Measurements from ENCODE around the gene PCSK6.

The PCSK6 gene

DNA sequence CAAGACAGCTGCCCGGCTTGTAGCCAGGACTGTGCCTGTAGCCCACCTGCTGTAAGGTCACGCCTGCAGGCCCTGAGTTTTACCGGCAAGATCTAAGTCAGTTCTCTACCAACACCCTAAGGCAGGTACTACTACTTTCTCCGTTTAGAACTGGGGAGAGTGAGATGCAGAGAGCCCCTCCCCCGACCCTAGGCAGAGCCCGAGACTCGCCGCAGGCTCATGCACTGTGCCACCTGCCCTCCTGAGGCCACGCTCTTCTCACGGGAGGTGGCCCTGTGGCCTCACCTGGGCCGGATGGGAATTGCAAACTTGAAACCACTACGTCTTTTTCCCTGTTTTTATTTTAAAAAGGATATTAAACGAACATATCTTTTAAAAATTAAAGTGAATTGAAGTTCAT lies 36.9 kb upstream of the PCSK6 start:
- Histone ChIP-seq H3K27ac (replicated peaks) (peak overlapping the region; percentile 10; the same call in 1 of the 2 replicates), H3K27me3 (ENCODE audit: insufficient read depth, poor library complexity, severe bottlenecking) (no peaks in the 10 kb centered on the region), H3K4me3 (replicated peaks; ENCODE audit: insufficient read depth, low read length) (no peak overlapping the region)
- DNase-seq (ENCODE audit: low read depth in 1 of 2, low spot score in 1 of 2) = no peak
- TF ChIP-seq, protein P1, sequence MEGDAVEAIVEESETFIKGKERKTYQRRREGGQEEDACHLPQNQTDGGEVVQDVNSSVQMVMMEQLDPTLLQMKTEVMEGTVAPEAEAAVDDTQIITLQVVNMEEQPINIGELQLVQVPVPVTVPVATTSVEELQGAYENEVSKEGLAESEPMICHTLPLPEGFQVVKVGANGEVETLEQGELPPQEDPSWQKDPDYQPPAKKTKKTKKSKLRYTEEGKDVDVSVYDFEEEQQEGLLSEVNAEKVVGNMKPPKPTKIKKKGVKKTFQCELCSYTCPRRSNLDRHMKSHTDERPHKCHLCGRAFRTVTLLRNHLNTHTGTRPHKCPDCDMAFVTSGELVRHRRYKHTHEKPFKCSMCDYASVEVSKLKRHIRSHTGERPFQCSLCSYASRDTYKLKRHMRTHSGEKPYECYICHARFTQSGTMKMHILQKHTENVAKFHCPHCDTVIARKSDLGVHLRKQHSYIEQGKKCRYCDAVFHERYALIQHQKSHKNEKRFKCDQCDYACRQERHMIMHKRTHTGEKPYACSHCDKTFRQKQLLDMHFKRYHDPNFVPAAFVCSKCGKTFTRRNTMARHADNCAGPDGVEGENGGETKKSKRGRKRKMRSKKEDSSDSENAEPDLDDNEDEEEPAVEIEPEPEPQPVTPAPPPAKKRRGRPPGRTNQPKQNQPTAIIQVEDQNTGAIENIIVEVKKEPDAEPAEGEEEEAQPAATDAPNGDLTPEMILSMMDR (IDR thresholded peaks at IDR 0.05; ENCODE audit: insufficient read depth, low read length) = no peak
- no peak for TF ChIP-seq GABPA (IDR thresholded peaks at IDR 0.05; ENCODE audit: low read depth)
- no peak for TF ChIP-seq POLR2AphosphoS5 (IDR thresholded peaks at IDR 0.05; ENCODE audit: low read depth)
- TF ChIP-seq, protein P2, sequence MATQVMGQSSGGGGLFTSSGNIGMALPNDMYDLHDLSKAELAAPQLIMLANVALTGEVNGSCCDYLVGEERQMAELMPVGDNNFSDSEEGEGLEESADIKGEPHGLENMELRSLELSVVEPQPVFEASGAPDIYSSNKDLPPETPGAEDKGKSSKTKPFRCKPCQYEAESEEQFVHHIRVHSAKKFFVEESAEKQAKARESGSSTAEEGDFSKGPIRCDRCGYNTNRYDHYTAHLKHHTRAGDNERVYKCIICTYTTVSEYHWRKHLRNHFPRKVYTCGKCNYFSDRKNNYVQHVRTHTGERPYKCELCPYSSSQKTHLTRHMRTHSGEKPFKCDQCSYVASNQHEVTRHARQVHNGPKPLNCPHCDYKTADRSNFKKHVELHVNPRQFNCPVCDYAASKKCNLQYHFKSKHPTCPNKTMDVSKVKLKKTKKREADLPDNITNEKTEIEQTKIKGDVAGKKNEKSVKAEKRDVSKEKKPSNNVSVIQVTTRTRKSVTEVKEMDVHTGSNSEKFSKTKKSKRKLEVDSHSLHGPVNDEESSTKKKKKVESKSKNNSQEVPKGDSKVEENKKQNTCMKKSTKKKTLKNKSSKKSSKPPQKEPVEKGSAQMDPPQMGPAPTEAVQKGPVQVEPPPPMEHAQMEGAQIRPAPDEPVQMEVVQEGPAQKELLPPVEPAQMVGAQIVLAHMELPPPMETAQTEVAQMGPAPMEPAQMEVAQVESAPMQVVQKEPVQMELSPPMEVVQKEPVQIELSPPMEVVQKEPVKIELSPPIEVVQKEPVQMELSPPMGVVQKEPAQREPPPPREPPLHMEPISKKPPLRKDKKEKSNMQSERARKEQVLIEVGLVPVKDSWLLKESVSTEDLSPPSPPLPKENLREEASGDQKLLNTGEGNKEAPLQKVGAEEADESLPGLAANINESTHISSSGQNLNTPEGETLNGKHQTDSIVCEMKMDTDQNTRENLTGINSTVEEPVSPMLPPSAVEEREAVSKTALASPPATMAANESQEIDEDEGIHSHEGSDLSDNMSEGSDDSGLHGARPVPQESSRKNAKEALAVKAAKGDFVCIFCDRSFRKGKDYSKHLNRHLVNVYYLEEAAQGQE (IDR thresholded peaks at IDR 0.05; ENCODE audit: insufficient replicate concordance, low read depth) = no peak
- TF ChIP-seq SPI1 (IDR thresholded peaks at IDR 0.05; ENCODE audit: borderline replicate concordance, low read depth) = no peak

DNA sequence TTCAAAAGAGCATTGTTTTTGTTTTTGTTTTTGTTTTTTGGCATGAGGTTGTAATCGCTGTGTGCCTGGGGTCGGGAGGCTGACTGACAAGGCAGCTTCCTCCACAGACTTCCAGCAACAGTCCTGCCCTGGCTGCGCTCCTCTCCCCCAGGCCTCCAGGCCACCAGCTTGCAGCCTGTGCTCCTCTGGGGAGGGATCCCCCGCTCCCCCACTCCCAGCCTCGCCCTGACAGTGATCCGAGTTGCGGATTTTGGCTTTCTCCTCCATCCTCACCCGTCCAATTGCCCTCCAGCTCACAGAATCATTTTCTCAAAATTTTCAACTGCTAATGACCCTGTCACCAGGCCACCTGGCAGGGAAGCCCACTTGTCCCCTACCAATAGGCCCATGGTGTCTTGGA lies 36.5 kb upstream of the PCSK6 start:
- Histone ChIP-seq H3K4me3 (replicated peaks; ENCODE audit: insufficient read depth, low read length) (no peak overlapping the region), H3K27me3 (ENCODE audit: insufficient read depth, poor library complexity, severe bottlenecking) (no peaks in the 10 kb centered on the region), H3K27ac (replicated peaks) (peak overlapping the region; percentile 10; the same call in 1 of the 2 replicates)
- TF ChIP-seq, protein P1 (IDR thresholded peaks at IDR 0.05; ENCODE audit: insufficient read depth, low read length) = no peak
- TF ChIP-seq SPI1 (IDR thresholded peaks at IDR 0.05; ENCODE audit: borderline replicate concordance, low read depth) (no peak), POLR2AphosphoS5 (IDR thresholded peaks at IDR 0.05; ENCODE audit: low read depth) (no peak), GABPA (IDR thresholded peaks at IDR 0.05; ENCODE audit: low read depth) (no peak)
- TF ChIP-seq, protein P2 (IDR thresholded peaks at IDR 0.05; ENCODE audit: insufficient replicate concordance, low read depth) = no peak
- no peak for DNase-seq (ENCODE audit: low read depth in 1 of 2, low spot score in 1 of 2)

DNA sequence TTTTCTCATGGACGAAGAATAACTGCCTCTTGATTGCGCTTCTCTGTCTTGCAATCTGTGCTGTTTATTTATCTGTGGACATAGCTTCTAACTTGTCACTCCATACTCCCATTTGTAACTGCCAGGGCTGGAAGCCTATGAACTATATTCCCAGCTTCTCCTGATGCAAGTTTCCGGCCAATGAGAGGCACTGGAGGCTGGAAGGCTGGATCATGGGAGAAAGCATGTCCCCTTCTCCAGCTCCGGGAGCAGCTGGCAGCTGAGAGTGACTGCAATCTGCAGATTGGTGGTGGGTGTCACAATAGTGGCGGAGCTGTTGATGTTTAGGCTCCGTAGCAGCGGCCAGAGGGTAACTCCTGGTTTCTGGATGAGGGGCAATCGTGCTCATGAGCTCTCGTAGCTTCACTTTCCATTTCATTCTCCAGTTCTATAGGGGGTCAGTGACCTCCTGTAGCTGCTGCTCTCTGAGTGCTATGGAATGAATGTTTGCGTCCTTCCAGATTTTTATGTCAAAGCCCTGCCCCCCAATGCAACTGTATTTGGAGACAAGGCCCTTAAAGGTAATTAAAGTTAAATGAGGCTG lies 35.7 kb upstream of the PCSK6 start:
- no peak for DNase-seq (ENCODE audit: low read depth in 1 of 2, low spot score in 1 of 2)
- H3K4me3 ChIP-seq (replicated peaks; ENCODE audit: insufficient read depth, low read length) = no peak overlapping the region
- TF ChIP-seq, protein P2 (IDR thresholded peaks at IDR 0.05; ENCODE audit: insufficient replicate concordance, low read depth) = no peak
- no peak for TF ChIP-seq POLR2AphosphoS5 (IDR thresholded peaks at IDR 0.05; ENCODE audit: low read depth)
- TF ChIP-seq, protein P1 (IDR thresholded peaks at IDR 0.05; ENCODE audit: insufficient read depth, low read length) = no peak
- H3K27me3 ChIP-seq (ENCODE audit: insufficient read depth, poor library complexity, severe bottlenecking) = no peaks in the 10 kb centered on the region
- H3K27ac ChIP-seq (replicated peaks) = no peak overlapping the region

Measured in HL-60 (cell line).